ENCODE results near the gene MYO7B.

DNA sequence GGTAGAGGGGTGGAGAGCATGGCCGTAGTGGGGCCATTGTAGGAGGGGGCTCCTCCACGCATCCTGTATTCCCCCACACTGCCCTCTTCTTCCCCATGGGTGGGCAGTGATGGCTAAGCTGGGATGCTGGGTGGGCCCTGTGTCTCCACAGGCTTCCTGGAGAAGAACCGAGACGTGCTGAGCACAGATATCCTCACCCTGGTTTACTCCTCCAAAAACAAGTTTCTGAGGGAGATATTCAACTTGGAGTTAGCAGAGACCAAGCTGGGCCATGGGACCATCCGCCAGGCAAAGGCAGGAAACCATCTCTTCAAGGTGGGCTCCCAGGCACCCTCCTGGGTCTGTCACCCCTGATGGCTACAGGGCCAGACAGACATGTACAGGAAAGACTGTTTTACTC, 52.8 kb downstream of the MYO7B start:
- TF ChIP-seq CTCF (IDR thresholded peaks at IDR 0.05; ENCODE audit: low read length) (no peak), EZH2 (IDR thresholded peaks at IDR 0.05; ENCODE audit: borderline replicate concordance, low read length) (no peak)

Measured in OCI-LY1 (cell line).